ENCODE data around the gene RTEL1.

DNA sequence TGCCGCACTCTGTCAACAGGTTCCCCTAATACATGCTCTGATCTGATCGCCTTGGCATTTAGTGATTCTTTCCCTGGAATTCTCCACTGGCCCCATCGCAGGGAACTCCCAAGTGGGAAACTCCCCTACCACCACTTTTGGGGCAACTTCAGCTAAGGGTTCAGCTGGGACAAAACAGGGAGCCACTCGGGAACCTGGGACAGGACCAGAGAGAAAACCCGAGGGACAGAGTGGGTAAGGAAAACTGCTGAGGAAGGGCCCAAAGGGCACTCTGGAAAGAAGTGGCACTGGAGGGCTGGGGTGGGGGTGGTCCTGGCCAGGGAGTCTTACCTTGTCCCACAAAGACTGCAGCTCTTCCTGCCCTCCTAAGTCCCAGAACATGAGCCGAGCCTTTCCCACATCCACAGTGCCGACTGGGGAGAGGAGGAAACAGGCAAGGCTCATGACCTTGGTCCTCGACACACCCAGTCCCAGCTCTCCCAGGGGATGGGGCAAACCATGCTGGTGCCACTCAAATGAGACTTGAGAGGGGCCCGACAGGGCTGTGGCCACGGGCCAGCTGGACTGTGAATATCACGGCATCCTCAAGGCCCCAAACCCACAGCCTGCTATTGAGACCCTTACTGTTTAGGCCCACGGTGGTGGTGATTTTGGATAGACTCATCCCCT, 48.0 kb downstream of the RTEL1 start:
- TF ChIP-seq, protein P1, sequence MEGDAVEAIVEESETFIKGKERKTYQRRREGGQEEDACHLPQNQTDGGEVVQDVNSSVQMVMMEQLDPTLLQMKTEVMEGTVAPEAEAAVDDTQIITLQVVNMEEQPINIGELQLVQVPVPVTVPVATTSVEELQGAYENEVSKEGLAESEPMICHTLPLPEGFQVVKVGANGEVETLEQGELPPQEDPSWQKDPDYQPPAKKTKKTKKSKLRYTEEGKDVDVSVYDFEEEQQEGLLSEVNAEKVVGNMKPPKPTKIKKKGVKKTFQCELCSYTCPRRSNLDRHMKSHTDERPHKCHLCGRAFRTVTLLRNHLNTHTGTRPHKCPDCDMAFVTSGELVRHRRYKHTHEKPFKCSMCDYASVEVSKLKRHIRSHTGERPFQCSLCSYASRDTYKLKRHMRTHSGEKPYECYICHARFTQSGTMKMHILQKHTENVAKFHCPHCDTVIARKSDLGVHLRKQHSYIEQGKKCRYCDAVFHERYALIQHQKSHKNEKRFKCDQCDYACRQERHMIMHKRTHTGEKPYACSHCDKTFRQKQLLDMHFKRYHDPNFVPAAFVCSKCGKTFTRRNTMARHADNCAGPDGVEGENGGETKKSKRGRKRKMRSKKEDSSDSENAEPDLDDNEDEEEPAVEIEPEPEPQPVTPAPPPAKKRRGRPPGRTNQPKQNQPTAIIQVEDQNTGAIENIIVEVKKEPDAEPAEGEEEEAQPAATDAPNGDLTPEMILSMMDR (IDR thresholded peaks at IDR 0.05; ENCODE audit: low read depth, low read length) = no peak
- TF ChIP-seq EZH2phosphoT487 (IDR thresholded peaks at IDR 0.05; ENCODE audit: low read depth) = no peak
